ENCODE data around the gene WDR59. TPM values are rescaled to one million over a fixed set of nuclear protein-coding genes. Genes with fewer than 3 reads are reported as not detected.

The WDR59 gene
- total and polyA plus RNA-seq, 2 donors (not counting 1 experiment from before 2014, with no cell fraction given) = 52.6 to 127 TPM

DNA sequence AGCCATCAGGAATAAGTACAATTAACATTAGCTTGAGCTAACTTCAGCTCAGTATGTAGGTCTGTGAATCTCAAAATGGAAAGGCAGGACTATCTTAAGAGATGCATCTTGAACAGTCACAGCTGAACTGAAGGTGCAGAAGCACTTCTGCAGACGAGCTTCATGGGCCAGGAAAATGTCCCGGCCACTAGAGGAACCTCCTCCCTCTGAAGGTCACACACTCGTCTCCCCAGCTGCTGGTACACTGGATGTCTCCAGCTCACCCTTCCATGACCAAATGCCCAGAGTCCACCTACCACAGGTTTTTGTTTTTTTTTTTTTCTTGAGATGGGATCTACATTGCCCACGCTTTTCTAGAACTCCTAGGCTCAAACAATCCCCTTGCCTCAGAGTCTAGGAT, 33.2 kb downstream of the WDR59 start:
- ChIA-PET POLR2A (no interaction called here), CTCF (interaction anchor here (0.7 kb wide), 1 partner anchor 13 kb away, joined by 3 read pairs; no protein-coding TSS in a partner anchor)
- H2AFZ ChIP-seq (ENCODE audit: insufficient read depth, low read depth, low read length, poor library complexity, severe bottlenecking) = no peak overlapping the region
- ATAC-seq (ENCODE audit: low read depth) (no peak), DNase-seq (no peak)
- H3K27ac Mint-ChIP-seq = no peak overlapping the region
- no peak overlapping the region for H3K9ac ChIP-seq (ENCODE audit: low read length)
- no peak overlapping the region for H3K4me3 Mint-ChIP-seq
- no peak overlapping the region for H3K4me3 ChIP-seq (ENCODE audit: control extremely low read depth in 1 of 5, extremely low read depth in 1 of 5, insufficient read depth in 1 of 5, low read depth in 2 of 5, low read length in 4 of 5)
- no peaks in the 10 kb centered on the region for H3K27me3 Mint-ChIP-seq
- intact Hi-C loops (cut with micrococcal nuclease) = no loop called here
- H3K79me2 ChIP-seq (ENCODE audit: control insufficient read depth, insufficient read depth, low read length) = no peaks in the 10 kb centered on the region
- whole genome bisulfite sequencing (ENCODE audit: insufficient coverage) = 95% methylated on average over 2 of the region's 4 CpGs
- no peaks in the 10 kb centered on the region for H3K4me1 Mint-ChIP-seq
- no peaks in the 10 kb centered on the region for H3K27me3 ChIP-seq (replicated peaks in 1 of 4; ENCODE audit: control extremely low read depth in 1 of 4, control insufficient read depth in 3 of 4, insufficient read depth in 4 of 4, low read length in 3 of 4)
- H4K20me1 ChIP-seq (ENCODE audit: control insufficient read depth, insufficient read depth, low read length, poor library complexity, severe bottlenecking) = no peaks in the 10 kb centered on the region
- peaks cover 5 to 51% of the 10 kb centered on the region in 2 experiments for H3K36me3 ChIP-seq (replicated peaks in 1 of 2; ENCODE audit: control extremely low read depth in 1 of 2, control insufficient read depth in 1 of 2, extremely low read depth in 1 of 2, insufficient read depth in 2 of 2, low read length in 1 of 2)
- no peaks in the 10 kb centered on the region for H3K9me3 ChIP-seq (ENCODE audit: control extremely low read depth in 1 of 3, control insufficient read depth in 2 of 3, insufficient read depth in 1 of 3, low read length in 2 of 3)
- no peak overlapping the region for H3K27ac ChIP-seq (ENCODE audit: low read length in 2 of 2)
- no peaks in the 10 kb centered on the region for H3K4me1 ChIP-seq (ENCODE audit: control insufficient read depth in 2 of 2, insufficient read depth in 2 of 2, low read length in 2 of 2)
- no peaks in the 10 kb centered on the region for H3K9me3 Mint-ChIP-seq (ENCODE audit: insufficient read depth)
- TF ChIP-seq, protein P1, sequence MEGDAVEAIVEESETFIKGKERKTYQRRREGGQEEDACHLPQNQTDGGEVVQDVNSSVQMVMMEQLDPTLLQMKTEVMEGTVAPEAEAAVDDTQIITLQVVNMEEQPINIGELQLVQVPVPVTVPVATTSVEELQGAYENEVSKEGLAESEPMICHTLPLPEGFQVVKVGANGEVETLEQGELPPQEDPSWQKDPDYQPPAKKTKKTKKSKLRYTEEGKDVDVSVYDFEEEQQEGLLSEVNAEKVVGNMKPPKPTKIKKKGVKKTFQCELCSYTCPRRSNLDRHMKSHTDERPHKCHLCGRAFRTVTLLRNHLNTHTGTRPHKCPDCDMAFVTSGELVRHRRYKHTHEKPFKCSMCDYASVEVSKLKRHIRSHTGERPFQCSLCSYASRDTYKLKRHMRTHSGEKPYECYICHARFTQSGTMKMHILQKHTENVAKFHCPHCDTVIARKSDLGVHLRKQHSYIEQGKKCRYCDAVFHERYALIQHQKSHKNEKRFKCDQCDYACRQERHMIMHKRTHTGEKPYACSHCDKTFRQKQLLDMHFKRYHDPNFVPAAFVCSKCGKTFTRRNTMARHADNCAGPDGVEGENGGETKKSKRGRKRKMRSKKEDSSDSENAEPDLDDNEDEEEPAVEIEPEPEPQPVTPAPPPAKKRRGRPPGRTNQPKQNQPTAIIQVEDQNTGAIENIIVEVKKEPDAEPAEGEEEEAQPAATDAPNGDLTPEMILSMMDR (IDR thresholded peaks at IDR 0.05) = no peak
- no peak overlapping the region for H3K4me2 ChIP-seq (replicated peaks; ENCODE audit: low read depth, low read length, poor library complexity, severe bottlenecking)

- TF ChIP-seq EZH2 (IDR thresholded peaks at IDR 0.05; ENCODE audit: borderline replicate concordance, insufficient read depth, low read depth, low read length, poor library complexity, severe bottlenecking) = no peak
- TF ChIP-seq, protein P1 (IDR thresholded peaks at IDR 0.05) = no peak
- H3K4me2 ChIP-seq (replicated peaks; ENCODE audit: low read depth, low read length, poor library complexity, severe bottlenecking) = no peak overlapping the region
- Mint-ChIP-seq H3K9me3 (ENCODE audit: insufficient read depth) (no peaks in the 10 kb centered on the region), H3K27ac (no peak overlapping the region), H3K4me3 (no peak overlapping the region), H3K4me1 (no peaks in the 10 kb centered on the region), H3K27me3 (no peaks in the 10 kb centered on the region)
- no peak overlapping the region for H3K4me3 ChIP-seq (ENCODE audit: control extremely low read depth in 1 of 5, extremely low read depth in 1 of 5, insufficient read depth in 1 of 5, low read depth in 2 of 5, low read length in 4 of 5)
- H4K20me1 ChIP-seq (ENCODE audit: control insufficient read depth, insufficient read depth, low read length, poor library complexity, severe bottlenecking) = no peaks in the 10 kb centered on the region
- peaks cover 5 to 50% of the 10 kb centered on the region in 2 experiments for H3K36me3 ChIP-seq (replicated peaks in 1 of 2; ENCODE audit: control extremely low read depth in 1 of 2, control insufficient read depth in 1 of 2, extremely low read depth in 1 of 2, insufficient read depth in 2 of 2, low read length in 1 of 2)
- H2AFZ ChIP-seq (ENCODE audit: insufficient read depth, low read depth, low read length, poor library complexity, severe bottlenecking) = no peak overlapping the region
- H3K4me1 ChIP-seq (ENCODE audit: control insufficient read depth in 2 of 2, insufficient read depth in 2 of 2, low read length in 2 of 2) = no peaks in the 10 kb centered on the region
- no peaks in the 10 kb centered on the region for H3K9me3 ChIP-seq (ENCODE audit: control extremely low read depth in 1 of 3, control insufficient read depth in 2 of 3, insufficient read depth in 1 of 3, low read length in 2 of 3)
- no peak overlapping the region for H3K9ac ChIP-seq (ENCODE audit: low read length)
- H3K79me2 ChIP-seq (ENCODE audit: control insufficient read depth, insufficient read depth, low read length) = no peaks in the 10 kb centered on the region
- ChIA-PET POLR2A (no interaction called here), CTCF (interaction anchor here (0.7 kb wide), 1 partner anchor 14 kb away, joined by 3 read pairs; no protein-coding TSS in a partner anchor)
- no peak overlapping the region for H3K27ac ChIP-seq (ENCODE audit: low read length in 2 of 2)
- WGBS (ENCODE audit: insufficient coverage) = 96% methylated on average over 11 of the region's 11 CpGs
- H3K27me3 ChIP-seq (replicated peaks in 1 of 4; ENCODE audit: control extremely low read depth in 1 of 4, control insufficient read depth in 3 of 4, insufficient read depth in 4 of 4, low read length in 3 of 4) = no peaks in the 10 kb centered on the region
- DNase-seq = no peak
- ATAC-seq (ENCODE audit: low read depth) = no peak
- intact Hi-C loops (cut with micrococcal nuclease) = no loop called here
These were observed 33.7 kb downstream of the WDR59 start for GRCh38 chr16:74951206-74951605.
